Stimulated activated CD4-positive, alpha-beta T cell treated with anti-CD3 and anti-CD28 coated beads, Interleukin-2, amount 100 ng/mL, for 24 hours (primary cell): ENCODE data around the gene KDM4E.
"Not testable (repeated sequence)": the region's sequence is repeated elsewhere in the genome, so short reads cannot be mapped to it uniquely, and the experiment has no call there.

Experiments
- DNase-seq, 2 donors: peaks; one replicate each; pipeline ENCODE4 v3.0.0-alpha.2; 2020

The KDM4E gene

DNA sequence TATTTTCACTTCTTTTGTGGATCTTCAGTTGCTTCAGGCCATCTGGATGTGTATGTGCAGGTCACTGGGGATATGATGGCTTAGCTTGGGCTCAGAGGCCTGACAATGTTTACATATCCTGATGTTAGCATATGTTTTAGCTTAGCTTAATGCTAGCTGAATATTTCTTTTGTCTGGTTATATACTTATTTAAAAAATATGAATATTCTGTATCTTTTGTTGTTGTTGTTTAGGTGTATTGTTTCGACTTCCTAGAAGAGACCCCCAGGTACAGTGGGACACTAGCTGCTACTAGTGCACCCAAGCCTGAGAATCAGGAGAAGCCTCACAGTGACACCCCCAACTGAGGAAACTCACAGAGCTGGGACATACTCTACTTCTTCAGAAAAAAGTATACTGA is at the start of gene KDM4E:
Gene KDM4E (plus strand): TSS at position 301 of the 400 bp plus-strand sequence. CDS start 300 bp downstream, outside the sequence.
- DNase-seq: no peak

GRCh38 chr11:94975599-94975998 is 49.5 kb upstream of the KDM4E start:
- no peak for DNase-seq

DNA sequence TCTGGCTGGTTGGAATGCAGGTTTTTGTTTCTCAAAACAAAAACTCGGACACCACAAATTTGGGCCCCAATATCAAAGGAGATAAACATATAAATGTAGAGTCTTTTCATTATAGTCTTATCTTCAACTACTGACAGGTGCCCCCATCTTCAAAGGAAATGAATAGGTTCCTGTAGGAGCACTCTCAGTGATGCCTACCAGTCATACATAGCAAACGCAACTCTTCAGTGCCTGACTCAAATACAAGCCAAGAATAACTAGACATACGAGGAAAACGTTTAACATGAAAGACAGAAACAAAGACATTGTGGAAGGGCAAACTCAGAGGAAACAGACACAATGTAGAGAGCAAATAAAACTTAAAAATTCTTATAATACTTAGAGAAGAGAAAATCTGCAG is 37.7 kb upstream of the KDM4E start:
- DNase-seq: no peak

GRCh38 chr11:94988748-94989147 is 36.3 kb upstream of the KDM4E start:
- no peak for DNase-seq

GRCh38 chr11:94993400-94993943 is 31.6 kb upstream of the KDM4E start:
- no peak for DNase-seq

GRCh38 chr11:94997437-94997836 is 27.6 kb upstream of the KDM4E start:
- DNase-seq: no peak

- no peak for DNase-seq
Measured at GRCh38 chr11:94998285-94998684, 26.8 kb upstream of the KDM4E start.

- no peak for DNase-seq
Measured at GRCh38 chr11:95003716-95004115, 21.3 kb upstream of the KDM4E start.

GRCh38 chr11:95005642-95006041 is 19.4 kb upstream of the KDM4E start:
- no peak for DNase-seq

GRCh38 chr11:95011376-95011775 is 13.7 kb upstream of the KDM4E start:
- DNase-seq: no peak

GRCh38 chr11:95014184-95014821 is 10.8 kb upstream of the KDM4E start:
- no peak for DNase-seq

- no peak for DNase-seq
Measured at GRCh38 chr11:95016139-95016538, 8.9 kb upstream of the KDM4E start.

DNA sequence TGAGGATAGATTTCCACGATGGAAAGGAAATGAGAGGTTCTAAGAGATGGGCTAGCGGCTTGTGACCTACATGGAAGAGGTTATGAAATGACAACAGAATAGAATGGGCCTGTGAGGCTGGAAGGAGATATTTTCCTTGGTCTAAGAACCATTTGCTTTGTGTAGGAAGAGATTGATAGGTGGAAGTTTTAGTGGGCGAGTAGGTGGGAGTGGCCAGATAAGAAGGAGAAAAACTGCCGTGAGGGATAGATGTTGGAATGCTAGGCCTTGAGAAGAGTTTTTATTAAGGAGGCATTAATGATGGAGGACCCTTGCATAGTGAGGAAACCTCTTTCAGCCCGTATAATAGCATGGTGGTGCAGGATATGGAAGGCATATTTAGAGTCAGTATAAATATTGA is 3.6 kb upstream of the KDM4E start:
- not testable (repeated sequence) for DNase-seq

DNA sequence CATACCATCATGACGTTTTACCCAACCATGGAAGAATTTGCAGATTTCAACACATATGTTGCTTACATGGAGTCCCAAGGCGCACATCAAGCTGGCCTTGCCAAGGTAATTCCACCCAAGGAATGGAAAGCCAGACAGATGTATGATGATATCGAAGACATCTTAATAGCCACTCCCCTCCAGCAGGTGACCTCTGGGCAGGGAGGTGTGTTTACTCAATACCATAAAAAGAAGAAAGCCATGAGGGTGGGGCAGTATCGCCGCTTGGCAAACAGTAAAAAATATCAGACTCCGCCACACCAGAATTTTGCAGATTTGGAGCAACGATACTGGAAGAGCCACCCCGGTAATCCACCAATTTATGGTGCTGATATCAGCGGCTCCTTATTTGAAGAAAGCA is 536 bp downstream of the KDM4E start:
- DNase-seq: not testable (repeated sequence)

GRCh38 chr11:95028357-95028756 is 3.3 kb downstream of the KDM4E start:
- no peak for DNase-seq

GRCh38 chr11:95033051-95033450 is 8.0 kb downstream of the KDM4E start:
- DNase-seq: no peak

DNA sequence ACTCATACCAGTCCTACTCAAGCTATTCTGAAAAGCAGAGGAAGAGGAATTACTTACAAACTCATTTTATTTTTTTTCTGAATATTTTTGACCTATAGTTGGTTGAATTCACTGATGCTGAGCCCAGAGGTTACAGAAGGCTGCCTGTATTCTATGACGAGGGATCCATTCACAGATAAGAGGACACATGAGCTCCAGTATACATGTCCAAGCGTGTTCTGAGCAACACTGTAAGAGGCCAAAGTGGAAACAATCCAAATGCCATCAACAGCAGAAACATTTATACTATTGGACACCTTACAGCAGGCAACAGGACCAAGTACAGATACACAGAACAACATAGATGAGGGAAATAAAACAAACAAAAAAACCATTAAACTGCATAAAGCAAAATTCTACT is 10.3 kb downstream of the KDM4E start:
- DNase-seq: no peak

- peak in 1 of 2 donors; percentile 10 for DNase-seq
Measured at GRCh38 chr11:95037356-95038035, 12.4 kb downstream of the KDM4E start.

- no peak for DNase-seq
Measured at GRCh38 chr11:95042239-95042638, 17.2 kb downstream of the KDM4E start.

DNA sequence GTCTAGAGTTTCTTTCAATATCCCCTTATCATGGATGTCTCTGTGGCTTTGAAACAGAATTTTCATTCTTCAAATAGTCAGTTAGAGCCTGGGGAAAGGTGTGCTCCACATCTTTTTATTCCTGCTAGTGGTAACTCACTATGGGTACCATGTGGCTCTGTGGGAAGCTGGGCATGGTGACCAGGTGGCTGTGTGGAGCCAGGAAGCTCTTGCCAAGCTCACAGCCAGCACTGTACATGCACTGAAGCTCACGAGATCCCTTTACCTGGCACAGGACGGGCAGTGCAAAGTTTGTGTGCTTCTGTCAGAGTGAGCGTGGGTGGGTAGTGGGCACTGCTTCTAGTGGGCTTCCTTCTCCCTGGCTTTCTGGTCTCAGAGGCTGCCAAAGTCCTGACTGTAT is 17.8 kb downstream of the KDM4E start:
- DNase-seq: no peak

DNA sequence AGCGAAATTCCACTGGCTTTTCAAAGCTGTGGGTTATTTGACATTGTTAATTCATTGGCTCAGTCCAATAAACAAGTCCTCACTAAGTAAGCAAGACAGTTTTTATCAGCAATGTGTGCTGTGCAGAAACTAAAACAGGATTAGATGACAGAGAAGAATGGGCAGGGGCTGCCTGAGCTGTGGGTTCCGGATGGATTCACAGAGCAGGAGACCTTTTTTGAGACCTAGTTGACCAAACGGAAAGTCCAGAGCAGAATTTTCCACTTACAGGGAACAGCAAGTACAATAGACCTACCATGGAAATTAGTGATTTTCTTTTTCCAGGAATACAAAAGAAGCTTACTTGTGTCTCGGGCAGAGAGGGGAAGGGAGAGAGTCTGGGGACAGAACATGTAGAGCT is 19.0 kb downstream of the KDM4E start:
- DNase-seq: no peak

DNA sequence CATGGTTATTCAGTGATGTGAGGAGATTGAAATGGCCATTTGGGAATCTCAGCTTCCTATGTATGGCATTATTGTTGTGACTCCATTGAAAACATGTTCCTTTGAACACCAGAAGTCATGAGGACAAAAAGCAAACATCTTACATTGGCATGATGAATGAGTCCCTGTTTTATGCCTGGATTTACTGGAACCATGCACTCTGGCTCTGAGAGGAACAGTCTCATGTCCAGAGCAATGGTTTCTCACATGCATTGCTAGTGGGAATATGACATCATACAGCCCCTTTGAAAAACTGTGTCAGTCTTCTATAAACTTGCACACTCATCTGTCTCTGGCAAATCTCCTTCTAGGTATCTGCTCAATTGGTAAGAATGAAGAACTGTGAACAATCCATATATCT is 20.8 kb downstream of the KDM4E start:
- DNase-seq: no peak

GRCh38 chr11:95049122-95049521 is 24.1 kb downstream of the KDM4E start, which contains the start of gene KDM4F:
Gene KDM4F (plus strand): TSS chr11:95049422.
- DNase-seq: not testable (repeated sequence)

GRCh38 chr11:95050595-95051202 is 25.6 kb downstream of the KDM4E start:
- no peak for DNase-seq
